Kidney (tissue), 14 donors: Measurements from ENCODE around the gene NUDT13. TPM values are rescaled to one million over a fixed set of nuclear protein-coding genes. Genes with fewer than 3 reads are reported as not detected.

Experiments used
- DNase-seq, 5 donors: peaks; one replicate each; pipeline ENCODE4 v3.0.0-alpha.2; 2013 to 2020
- FAIRE-seq: peaks from 2 replicates; lab custom pipeline; 2012; peaks lifted over from hg19 to GRCh38; lab: Jason Lieb, UNC
- H3K27ac ChIP-seq, 2 donors: one replicate each; pipeline ENCODE4 v1.7.0; 2013; ENCODE audit warnings: low read depth in 2 of 2, low read length in 2 of 2, inconsistent platforms in 1 of 2
- H3K27me3 ChIP-seq: one replicate; pipeline ENCODE4 v1.7.1; 2013; ENCODE audit warnings: low read length, inconsistent platforms; ENCODE audit not compliant: control insufficient read depth, insufficient read depth
- H3K36me3 ChIP-seq, 3 donors: one replicate each; pipeline versions ENCODE4 v1.7.0 to v1.7.1; 2013; ENCODE audit warnings: low read length in 3 of 3, control low read depth in 1 of 3, inconsistent platforms in 1 of 3; ENCODE audit not compliant: insufficient read depth in 3 of 3, control insufficient read depth in 2 of 3
- H3K4me1 ChIP-seq, 3 donors: one replicate each; pipeline versions ENCODE4 v1.7.0 to v1.7.1; 2013; ENCODE audit warnings: low read length in 3 of 3, inconsistent platforms in 1 of 3, low read depth in 1 of 3; ENCODE audit not compliant: control insufficient read depth in 2 of 3, insufficient read depth in 2 of 3
- H3K4me3 ChIP-seq, 3 donors: one replicate each; pipeline versions ENCODE4 v1.7.0 to v1.8.1; 2013; ENCODE audit warnings: low read length in 3 of 3, control low read depth in 1 of 3, inconsistent platforms in 1 of 3
- H3K9ac ChIP-seq, 3 donors: one replicate each; pipeline versions ENCODE4 v1.7.0 to v1.7.1; 2013; ENCODE audit warnings: low read length in 3 of 3, control low read depth in 1 of 3, inconsistent platforms in 1 of 3
- H3K9me3 ChIP-seq, 3 donors: one replicate each; pipeline versions ENCODE4 v1.7.0 to v1.7.1; 2013; ENCODE audit warnings: low read length in 3 of 3, control low read depth in 1 of 3, inconsistent platforms in 1 of 3; ENCODE audit not compliant: control insufficient read depth in 2 of 3, insufficient read depth in 1 of 3
- CTCF ChIP-seq: IDR thresholded peaks from 3 replicates; pipeline ENCODE4 v1.5.1; 2012; ENCODE audit warnings: mild to moderate bottlenecking, moderate library complexity, borderline replicate concordance; ENCODE audit not compliant: insufficient read depth; ENCODE audit errors: extremely low read depth
- intact Hi-C: fragments of 100-400 bp; cut with DNase I; formaldehyde crosslinking; loops from one replicate; pipeline ENCODE4 v1.11.1; 2022
- polyA plus RNA-seq: library from polyadenylated mRNA; stranded (reverse); fragments of 350-450 nt; fragmentation: Illumina TruSeq; extraction: RNeasy Lipid Tissue Mini Kit (QIAGEN cat#74804); gene quantifications from one replicate; pipeline ENCODE4 v1.2.3, GENCODE V29; 2014; ENCODE audit warnings: low read depth, low replicate concordance; ENCODE audit not compliant: insufficient read depth
- total RNA-seq: library from RNA; stranded (reverse); fragmentation: NEBNext Ultra II Directional; extraction: Animal tissue kit (Norgen Biotek cat#: 25700); gene quantifications from one replicate; pipeline ENCODE4 v1.2.1, GENCODE V29; 2021
- donor health status: control.
- donor health status: control.
- donor health status: control.
- donor health status: control.
- donor health status: control.
- donor health status: DM: yes; HTN: yes; CAD: no.
- donor health status: Normal renal cell carcinoma (clear cell type).

The NUDT13 gene
- total and polyA plus RNA-seq, 2 donors from 2014 or later, result 3.3 to 3.7 TPM

GRCh38 chr10:73172867-73173266 is 62.6 kb downstream of the NUDT13 start:
- no peak overlapping the region for H3K27ac ChIP-seq
- intact Hi-C loops, result no loop called here
- DNase-seq (no peak), FAIRE-seq (no peak)
- no peak for TF ChIP-seq CTCF
- no peak overlapping the region for H3K4me3 ChIP-seq
- no peaks in the 10 kb centered on the region for H3K9me3 ChIP-seq
- H3K27me3 ChIP-seq, result no peaks in the 10 kb centered on the region
- H3K9ac ChIP-seq, result no peak overlapping the region
- peaks cover 2 to 9% (median 5%) of the 10 kb centered on the region in 3 donors for H3K36me3 ChIP-seq
- peaks cover 0 to 4% (median 3%) of the 10 kb centered on the region in 3 donors for H3K4me1 ChIP-seq

GRCh38 chr10:73174148-73174925 is 64.1 kb downstream of the NUDT13 start:
- no peak for DNase-seq
- Histone ChIP-seq H3K9ac (no peak overlapping the region), H3K27ac (no peak overlapping the region), H3K27me3 (no peaks in the 10 kb centered on the region), H3K9me3 (no peaks in the 10 kb centered on the region), H3K36me3 (peaks cover 2 to 10% (median 6%) of the 10 kb centered on the region in 3 donors), H3K4me3 (no peak overlapping the region), H3K4me1 (no peaks in the 10 kb centered on the region)
- intact Hi-C loops, result no loop called here
- FAIRE-seq, result no peak
- TF ChIP-seq CTCF, result no peak

Other genes starting within 250 kb of the NUDT13 start
- gene OIT3, start 216.7 kb upstream of the NUDT13 start, total RNA-seq, result not detected
- gene OIT3, start 216.7 kb upstream of the NUDT13 start, polyA plus RNA-seq, result not detected
- gene PLA2G12B, start 155.6 kb upstream of the NUDT13 start, total RNA-seq, result 0.66 TPM
- 10.3 TPM for gene PLA2G12B, start 155.6 kb upstream of the NUDT13 start, polyA plus RNA-seq
- 25.3 TPM for gene P4HA1, start 13.6 kb upstream of the NUDT13 start, total RNA-seq
- gene P4HA1, start 13.6 kb upstream of the NUDT13 start, polyA plus RNA-seq, result 15.7 TPM
- 27.5 TPM for gene ECD, start 57.6 kb downstream of the NUDT13 start, total RNA-seq
- gene ECD, start 57.6 kb downstream of the NUDT13 start, polyA plus RNA-seq, result 15.2 TPM
- gene FAM149B1, start 57.7 kb downstream of the NUDT13 start, total RNA-seq, result 24.9 TPM
- gene FAM149B1, start 57.7 kb downstream of the NUDT13 start, polyA plus RNA-seq, result 21.7 TPM
- 13.9 TPM for gene DNAJC9, start 136.8 kb downstream of the NUDT13 start, total RNA-seq
- 9.2 TPM for gene DNAJC9, start 136.8 kb downstream of the NUDT13 start, polyA plus RNA-seq
- gene MRPS16, start 142.2 kb downstream of the NUDT13 start, total RNA-seq, result 82.9 TPM
- 160 TPM for gene MRPS16, start 142.2 kb downstream of the NUDT13 start, polyA plus RNA-seq
- gene CFAP70, start 248.4 kb downstream of the NUDT13 start, total RNA-seq, result 6.0 TPM
- 8.7 TPM for gene CFAP70, start 248.4 kb downstream of the NUDT13 start, polyA plus RNA-seq